Glomerular visceral epithelial cell (primary cell): ENCODE data around the gene APOL1.
"Not testable (repeated sequence)": the region's sequence is repeated elsewhere in the genome, so short reads cannot be mapped to it uniquely, and the experiment has no call there.

ENCODE experiments used
- DNase-seq: peaks from one replicate; pipeline ENCODE4 v3.0.0-alpha.2; 2016; ENCODE audit errors: extremely low spot score

APOL1 gene, protein sequence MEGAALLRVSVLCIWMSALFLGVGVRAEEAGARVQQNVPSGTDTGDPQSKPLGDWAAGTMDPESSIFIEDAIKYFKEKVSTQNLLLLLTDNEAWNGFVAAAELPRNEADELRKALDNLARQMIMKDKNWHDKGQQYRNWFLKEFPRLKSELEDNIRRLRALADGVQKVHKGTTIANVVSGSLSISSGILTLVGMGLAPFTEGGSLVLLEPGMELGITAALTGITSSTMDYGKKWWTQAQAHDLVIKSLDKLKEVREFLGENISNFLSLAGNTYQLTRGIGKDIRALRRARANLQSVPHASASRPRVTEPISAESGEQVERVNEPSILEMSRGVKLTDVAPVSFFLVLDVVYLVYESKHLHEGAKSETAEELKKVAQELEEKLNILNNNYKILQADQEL

DNA sequence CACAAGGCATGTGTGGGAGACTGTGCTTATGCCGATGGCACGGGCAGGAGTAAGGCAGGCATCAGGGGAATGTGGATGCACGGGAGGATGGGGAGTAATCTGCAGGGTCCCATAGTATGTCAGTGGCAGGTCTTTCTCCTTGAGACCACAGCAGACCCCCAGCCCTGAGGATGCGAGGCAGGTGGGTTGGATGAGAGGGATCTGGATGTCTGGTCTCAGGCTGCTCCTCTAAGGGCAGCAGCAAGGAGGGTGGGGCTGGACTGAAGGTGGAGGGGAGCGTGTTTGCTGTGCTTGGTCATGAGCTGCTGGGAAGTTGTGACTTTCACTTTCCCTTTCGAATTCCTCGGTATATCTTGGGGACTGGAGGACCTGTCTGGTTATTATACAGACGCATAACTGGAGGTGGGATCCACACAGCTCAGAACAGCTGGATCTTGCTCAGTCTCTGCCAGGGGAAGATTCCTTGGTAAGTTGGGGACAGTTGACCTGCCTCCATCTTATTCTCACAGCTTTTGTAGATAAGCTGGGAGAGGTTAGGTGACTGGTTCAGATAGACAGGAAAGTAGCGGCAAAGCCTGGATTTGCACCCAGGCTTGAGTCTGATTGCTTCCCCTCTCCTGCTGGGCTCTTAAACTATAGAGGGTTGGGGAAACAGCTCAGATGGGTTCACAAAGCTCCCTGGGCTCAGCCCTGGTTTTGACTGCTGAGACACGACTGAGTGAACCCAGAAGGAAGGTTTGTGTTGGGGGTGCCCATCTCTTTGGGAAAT lies at the start of gene APOL1:
Gene APOL1, plus strand, starts transcription at position 380 of the 769 bp plus-strand sequence. CDS start 1,823 bp downstream, outside the sequence.
- DNase-seq, result peak; percentile 61

DNA sequence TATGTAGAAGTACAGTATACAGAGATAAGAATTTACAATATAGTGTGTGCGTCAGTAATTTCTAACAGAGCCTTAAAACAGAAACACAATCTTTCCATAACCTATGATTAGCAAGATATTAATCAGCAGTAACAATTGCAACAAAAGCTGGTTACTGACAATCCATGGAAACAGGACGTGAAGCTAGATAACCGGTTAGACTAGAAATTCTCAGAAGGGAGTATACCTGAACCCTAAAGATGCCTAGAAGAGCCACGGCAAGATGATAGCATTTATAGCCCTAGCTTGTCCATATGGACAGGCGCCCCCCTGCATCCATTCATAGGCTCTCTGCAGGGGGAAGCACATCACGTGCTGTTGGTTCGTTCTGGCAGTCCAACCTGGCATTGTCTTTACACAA lies 49.5 kb upstream of the APOL1 start:
- not testable (repeated sequence) for DNase-seq

DNA sequence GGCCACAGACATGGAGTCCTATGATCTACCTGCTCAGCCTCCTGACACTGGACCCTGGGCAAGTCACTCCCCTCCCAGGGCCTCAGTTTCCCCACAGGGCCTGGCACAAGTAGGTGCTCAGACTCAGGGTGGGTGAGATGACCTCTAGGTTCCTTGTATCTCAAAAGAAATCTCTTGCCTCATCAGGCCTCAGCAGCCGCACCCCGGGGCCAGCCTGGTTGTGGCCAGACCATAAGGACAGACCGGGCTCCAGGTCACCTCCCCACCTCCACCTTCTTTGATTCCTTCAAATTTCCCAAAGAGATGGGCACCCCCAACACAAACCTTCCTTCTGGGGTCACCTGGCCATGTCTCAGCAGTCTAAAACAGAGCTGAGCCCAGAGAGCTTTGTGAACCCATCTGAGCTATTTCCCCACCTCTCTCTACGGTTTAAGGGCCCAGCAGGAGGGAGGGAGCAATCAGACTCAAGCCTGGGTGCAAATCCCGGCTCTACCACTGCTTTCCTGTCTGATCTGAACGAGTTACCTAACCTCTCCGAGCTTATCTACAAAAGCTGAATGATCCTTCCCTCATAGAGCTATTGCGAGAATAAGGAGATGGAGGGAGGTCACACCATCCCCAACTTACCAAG lies 48.8 kb upstream of the APOL1 start:
- no peak for DNase-seq

DNA sequence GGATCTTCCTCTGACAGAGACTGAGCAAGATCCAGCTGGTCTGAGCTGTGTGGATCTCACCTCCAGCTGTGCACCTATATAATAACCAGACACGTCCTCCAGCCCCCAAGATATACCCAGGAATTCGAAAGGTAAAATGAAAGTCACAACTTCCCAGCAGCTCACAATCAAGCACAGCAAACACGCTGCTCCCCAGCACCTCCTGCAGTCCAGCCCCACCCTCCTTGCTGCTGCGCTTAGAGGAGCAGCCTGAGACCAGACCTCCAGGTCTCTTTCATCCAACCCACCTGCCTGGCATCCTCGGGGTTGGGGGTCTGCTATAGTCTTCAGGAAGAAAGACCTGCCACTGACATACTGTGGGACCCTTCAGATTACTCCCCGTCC lies 48.3 kb upstream of the APOL1 start:
- DNase-seq, result no peak

DNA sequence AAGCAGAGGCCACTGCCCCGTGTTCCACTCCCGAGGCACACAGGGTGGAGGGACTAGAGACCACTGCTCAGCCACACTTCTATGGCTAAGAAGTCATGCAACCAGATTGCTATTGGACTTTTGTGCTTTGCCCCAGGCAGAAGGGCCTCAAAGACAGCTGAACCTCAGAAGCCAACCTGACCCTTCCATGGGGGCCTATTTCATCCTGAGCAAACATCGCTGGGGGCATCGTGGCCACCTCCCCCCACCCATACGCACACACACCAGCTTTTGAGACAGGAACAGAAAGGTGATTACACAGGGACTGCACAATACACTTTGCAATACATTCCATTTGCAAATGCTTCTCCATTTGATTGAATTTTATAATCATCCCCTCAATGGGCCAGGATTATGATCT lies 47.4 kb upstream of the APOL1 start:
- not testable (repeated sequence) for DNase-seq

DNA sequence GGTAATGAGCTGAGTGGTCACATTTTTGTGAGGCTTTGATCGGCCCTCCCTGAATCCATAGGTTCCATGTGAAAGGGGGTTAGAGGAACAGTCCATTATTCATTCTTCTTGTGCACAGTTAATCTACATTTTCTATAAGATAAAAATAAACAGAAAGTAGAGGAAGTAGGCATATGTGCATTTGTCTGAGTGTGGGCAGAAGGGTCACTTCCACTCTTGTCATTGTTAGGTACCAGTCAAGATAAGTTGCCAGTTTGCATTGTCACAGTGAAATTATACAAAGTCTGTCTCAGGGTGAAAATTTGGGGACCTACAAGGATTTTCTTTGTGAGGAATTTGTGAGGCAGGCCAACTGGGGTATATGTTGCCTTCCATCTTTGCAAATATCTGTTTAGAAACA lies 46.7 kb upstream of the APOL1 start:
- no peak for DNase-seq

DNA sequence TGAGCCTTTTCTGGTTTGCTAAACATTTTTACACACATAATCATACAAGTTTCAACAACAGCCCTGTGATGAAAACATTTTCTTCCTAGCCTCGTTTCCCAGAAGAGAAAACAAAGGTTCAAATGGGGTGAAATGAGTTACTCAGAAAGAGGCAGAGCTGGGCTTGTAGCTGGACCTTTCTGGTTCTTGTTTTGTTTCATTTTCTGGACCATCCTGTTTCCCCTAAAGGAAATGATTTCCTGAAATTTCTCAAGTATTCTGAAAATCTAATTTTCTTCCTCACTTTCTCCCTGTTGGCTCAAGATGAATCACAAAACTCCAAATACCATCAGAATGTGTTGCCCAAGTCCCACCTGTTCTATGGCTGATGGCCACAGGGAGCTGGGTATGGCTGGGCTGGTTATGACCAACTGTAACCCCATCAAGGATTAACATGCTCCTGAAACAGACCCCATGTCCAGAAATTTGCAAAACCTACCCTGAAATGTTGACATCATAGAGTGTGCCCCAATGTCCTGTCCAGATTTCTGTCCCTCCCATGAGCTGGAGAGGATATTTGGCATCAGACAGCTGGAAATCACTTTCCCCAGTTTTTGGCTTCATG lies 44.7 kb upstream of the APOL1 start:
- DNase-seq, result no peak

DNA sequence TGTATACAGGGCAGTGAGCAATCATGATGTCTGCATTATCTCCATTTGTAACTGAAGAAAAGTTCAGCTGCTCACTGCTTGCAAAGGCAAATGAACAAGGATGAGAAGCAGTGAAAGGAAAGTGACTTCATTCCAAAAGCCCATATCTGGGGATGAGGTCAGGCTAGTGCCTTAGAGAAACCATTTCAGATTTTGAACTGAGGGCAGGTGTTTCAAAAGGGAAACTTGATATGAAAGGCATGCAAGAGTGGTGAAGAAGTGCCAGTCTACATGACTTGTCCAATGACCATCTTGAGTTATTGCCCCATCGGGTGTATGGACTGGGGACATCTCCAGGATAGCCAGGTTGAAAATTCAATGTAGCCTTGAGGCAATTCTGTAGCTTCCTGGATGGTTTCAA lies 44.0 kb upstream of the APOL1 start:
- DNase-seq, result no peak

DNA sequence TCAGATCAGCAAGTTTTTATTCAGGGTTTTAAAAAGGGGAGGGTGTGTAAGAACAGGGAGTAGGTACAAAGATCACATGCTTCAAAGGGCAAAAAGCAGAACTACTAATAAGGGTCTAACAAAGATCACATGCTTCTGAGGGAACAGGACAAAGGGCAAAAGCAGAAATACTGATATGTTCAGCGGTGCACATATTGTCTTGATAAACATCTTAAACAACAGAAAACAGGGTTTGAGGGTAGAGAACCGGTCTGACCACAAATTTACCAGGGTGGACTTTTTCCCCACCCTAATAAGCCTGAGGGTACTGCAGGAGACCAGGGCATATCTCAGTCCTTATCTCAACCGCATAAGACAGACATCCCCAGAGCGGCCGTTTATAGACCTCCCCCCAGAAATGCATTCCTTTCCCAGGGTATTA lies 43.4 kb upstream of the APOL1 start:
- DNase-seq, result not testable (repeated sequence)

DNA sequence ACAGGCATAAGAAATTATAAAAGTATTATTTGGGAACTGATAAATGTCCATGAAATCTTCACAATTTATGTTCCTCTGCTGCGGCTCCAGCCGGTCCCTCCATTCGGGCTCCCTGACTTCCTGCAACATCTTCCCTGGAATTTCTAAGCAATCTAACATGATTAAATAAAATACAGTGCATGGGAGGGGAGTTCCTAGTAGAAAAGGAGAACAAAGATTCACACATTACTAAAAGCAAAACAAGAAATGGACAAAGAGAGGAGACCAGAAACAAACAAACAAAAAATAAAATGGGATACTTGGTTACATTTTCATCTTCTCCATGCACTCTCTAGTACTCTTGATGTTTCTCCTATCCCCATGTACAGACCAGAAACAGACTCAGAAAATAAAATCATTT lies 42.7 kb upstream of the APOL1 start:
- no peak for DNase-seq

DNA sequence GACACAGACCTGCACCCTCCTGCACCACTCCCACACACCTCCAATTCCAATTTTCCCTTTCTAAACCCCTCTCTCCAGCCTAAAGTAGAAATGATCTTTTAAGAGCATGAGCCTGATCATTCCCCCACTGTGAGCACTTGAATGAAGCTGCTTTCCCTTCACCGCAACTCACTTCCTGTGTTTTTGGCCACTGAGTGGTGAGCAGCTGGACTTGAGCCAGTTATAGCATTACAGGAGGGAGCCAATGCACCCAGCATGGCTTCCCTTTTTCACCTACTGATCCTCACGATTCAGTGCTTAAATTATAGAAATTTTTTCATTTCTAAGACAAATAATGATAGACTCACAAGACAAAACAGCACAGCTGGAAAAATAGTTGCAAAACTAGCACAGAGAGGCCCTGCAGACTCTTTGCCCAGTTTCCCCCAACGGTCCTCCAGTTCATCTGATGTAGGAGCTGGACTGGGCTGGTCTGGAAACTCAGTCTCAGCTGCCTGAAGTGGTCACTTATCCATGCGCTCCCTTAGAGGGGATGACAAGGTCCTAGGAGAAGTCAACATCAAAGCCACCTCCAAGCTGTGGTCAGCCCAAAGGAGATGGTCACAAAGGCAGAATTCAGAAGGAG lies 41.6 kb upstream of the APOL1 start:
- DNase-seq, result peak; percentile 64

DNA sequence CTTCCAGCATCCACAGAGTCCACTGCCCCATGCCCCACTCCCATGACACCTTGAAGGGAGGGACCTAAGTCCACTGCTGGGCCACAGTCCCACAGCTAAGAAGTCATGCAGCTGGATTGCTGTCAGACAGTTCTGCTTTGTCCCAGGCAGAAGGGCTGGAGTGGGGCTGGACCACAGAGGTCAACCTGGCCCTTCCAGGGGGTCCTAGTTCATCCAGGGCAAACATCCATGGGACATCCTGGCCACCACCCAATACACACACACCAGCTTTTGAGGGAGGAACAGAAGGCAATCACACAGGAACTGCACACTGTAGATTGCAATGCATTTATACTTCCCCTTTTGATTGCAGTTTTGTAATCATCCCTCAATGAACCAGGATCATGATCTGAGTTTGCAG lies 40.0 kb upstream of the APOL1 start:
- DNase-seq, result no peak

DNA sequence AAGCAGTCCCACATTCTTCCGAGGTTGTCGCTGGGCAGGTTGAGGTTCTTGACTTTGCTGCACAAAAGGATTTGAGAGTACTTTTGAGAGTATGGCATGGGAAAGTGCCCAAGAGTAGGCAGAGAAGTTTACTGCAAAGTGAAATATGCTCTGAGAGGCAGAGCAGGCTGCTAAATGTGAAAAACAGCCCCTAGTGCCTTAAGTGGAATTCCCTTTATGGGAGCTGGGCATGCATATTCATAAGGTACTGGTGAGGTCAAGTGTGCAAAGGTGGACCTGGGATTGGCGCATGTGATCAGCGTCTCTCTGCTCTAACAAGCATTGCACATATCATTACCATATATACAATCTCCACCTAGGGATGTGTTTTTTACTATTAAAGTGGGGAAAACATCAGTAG lies 39.3 kb upstream of the APOL1 start:
- no peak for DNase-seq

DNA sequence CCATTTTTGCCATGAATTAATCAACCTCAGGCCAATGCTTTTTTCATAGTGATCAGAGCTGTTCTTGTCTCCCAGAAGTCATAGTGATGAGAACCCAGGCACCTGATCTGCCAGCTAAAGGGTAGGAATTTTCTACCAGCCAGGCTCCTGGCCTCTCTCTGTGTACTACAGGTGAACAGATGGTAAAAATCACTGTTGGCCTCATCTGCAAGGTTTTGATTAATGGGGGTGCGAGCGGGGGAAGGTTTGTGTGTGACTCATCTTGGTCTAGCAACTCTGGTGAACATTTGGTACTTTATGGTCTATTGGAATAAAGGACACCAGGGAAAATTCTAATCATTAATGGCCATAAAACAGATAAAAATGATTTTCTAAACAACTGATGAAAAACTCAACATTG lies 37.0 kb upstream of the APOL1 start:
- DNase-seq, result no peak

DNA sequence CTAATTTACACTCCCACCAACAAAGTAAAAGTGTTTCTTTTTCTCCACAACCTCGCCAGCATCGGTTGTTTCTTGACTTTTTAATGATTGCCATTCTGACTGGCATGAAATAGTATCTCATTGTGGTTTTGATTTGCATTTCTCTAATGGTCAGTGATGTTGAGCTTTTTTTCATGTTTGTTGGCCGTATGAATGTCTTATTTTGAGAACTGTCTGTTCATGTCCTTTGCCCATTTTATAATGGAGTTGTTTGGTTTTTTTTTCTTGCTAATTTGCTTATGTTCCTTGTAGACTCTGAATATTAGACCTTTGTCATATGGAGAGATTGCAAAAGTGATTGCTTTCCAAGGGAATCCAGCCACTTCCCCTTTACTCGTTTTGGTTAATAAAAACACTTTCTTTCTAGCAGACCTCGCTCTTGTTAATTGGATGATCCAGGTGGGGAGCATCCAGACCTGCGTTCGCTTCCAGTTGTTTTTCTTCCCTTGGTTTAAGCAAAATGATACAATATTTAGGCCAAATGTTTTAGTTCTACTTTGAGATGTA lies 34.2 kb upstream of the APOL1 start:
- no peak for DNase-seq

DNA sequence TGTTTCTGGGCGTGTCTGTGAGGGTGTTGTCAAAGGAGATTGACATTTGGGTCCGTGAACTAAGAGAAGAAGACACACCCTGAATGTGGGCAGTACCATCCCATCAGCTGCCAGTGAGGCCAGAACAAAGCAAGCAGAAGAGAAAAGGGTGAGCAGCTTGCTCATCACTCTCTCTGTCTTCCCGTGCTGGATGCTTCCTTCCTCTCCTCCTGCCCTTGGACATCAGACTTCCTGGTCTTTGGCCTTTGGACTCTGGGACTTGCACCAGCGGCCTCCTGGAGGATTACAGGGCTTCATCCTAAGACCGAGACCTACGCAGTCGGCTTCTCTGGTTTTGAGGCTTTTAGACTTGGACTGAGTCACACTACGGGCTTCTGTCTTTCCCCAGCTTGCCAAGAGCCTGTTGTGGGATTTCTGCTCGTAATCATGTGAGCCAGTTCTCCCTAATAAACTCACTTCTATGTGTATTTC lies 32.4 kb upstream of the APOL1 start:
- DNase-seq, result no peak

DNA sequence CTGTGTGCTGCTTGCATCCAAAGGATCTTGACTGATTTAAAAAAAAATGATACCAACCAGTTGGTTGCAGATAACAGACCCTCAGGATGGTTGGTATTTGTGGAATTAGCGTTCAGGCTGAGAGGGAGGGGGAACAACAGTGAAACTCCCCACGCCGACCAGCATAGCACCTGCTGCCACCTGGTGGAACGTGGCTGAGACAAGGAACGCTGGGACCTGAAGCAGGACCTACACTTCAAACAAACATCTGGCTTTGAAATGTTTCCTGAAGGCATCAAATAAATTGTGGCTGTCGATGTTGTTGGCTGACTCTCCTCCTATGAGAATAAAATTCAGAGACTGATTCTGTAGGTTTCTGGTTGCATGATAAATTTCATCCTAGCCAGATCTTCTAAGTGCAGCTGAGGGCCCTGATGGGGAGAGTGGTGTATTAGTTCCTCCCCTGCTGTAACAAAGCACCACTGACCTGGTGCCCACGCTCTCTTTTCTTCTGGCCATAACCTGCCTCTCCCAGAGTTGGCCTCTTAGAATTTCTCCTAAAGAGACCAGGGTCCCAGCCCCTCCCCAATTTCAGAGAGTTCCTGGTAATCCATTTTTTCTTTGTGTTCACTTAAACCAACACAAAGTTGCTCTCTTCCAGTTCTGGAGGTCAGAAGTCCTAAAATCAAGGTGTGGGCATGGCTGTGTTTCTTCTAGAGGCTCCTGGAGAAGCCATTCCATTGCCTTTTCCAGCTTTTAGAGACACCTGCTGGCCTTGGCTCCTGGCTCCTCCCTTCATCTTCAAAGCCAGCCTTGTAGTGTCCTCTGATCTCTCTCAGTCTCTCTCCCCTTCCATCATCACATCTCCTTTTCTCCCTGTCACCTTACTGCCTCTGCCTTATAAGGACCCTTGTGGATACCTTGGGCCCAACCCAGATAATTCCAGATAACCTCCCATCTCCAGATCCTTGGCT lies 30.9 kb upstream of the APOL1 start:
- DNase-seq, result peak; percentile 46

DNA sequence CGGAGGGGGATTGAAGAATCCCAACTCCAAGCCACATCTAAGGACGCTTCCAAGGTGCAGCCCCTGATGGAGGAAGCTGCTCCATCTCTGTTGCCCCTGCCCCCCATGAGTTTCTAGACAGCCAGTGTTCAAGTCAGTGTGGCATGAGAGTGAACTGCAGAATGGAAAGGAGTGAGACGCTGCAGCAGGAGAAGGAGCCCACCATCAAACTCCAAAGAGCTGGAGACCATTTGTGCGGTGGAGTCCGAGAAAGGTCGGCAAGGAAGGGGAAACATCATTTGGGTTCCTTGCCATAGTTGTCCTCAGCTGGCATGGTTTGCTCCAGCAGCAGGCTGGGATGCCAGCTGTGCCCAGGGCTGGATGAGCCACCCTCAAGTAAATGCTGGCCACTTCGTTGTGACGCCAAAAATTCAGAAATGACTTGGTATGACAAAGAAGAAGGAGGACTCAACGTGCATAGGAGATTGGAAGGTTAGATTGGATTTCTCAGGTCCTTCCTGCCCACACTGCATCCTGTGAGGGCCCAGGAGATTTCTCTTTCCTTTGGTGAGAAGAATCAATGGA lies 30.0 kb upstream of the APOL1 start:
- DNase-seq, result no peak

DNA sequence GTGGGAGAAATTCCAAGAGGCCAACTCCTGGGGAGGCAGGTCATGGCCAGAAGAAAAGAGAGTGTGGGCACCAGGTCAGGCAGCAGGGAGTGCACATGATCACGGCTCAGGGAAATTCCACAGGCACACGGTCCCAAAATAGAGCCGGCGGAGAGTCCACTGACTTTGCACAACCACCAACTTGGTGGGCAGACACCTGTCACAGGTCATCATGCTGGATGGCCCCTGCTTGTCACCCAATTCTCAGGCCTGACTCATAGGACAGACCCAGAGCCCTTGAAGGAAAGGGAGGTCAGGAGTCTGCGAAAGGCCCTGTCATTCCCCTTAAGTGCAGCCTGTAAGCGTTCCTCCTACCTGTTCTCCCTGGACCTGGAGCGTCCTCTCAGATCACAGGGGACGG lies 29.4 kb upstream of the APOL1 start:
- DNase-seq, result no peak

DNA sequence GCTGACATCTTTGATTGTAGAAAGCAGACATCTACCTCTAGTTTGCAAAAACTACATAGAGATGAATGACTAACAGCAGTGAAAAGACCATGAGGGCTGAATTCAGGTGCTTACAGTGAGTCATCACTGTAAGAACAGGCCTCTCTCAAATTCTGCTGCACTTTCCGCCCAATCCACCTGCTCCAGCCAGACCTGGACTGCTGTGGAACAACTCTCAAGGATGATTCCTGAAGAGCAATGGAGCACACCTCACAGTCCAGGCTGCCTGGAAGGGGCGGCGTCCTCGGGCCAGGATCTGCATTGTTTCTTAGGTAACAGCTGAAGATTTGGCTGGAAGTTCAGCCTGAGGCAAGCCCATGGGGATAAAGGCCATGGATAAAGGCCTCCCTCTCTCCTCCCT lies 28.7 kb upstream of the APOL1 start:
- DNase-seq, result no peak
